Liver (tissue), 3 donors: ENCODE measurements around the gene OPHN1.

Source experiments
- FOXA1 ChIP-seq: IDR thresholded peaks from 2 replicates; pipeline ENCODE4 v1.6.1; 2016; ENCODE audit warnings: antibody characterized with exemption
- GABPA ChIP-seq, 2 donors: IDR thresholded peaks in 1 of 2; conservative IDR thresholded peaks in 1 of 2; 2 replicates each; pipeline ENCODE4 v1.6.1; 2016; ENCODE audit warnings: antibody characterized with exemption in 2 of 2, mild to moderate bottlenecking in 1 of 2, moderate library complexity in 1 of 2
- JUND ChIP-seq, 2 donors: IDR thresholded peaks; 2 replicates each; pipeline ENCODE4 v1.6.1; 2016; ENCODE audit warnings: antibody characterized with exemption in 2 of 2
- NR2F2 ChIP-seq: IDR thresholded peaks from 2 replicates; pipeline ENCODE4 v1.6.1; 2016; ENCODE audit warnings: antibody characterized with exemption
- RAD21 ChIP-seq, 2 donors: IDR thresholded peaks; 2 replicates each; pipeline ENCODE4 v1.6.1; 2016; ENCODE audit warnings: antibody characterized with exemption in 2 of 2, mild to moderate bottlenecking in 2 of 2
- SP1 ChIP-seq: IDR thresholded peaks from 2 replicates; pipeline ENCODE4 v1.6.1; 2018; ENCODE audit warnings: antibody characterized with exemption, mild to moderate bottlenecking
- TAF1 ChIP-seq: conservative IDR thresholded peaks from 2 replicates; pipeline ENCODE4 v1.6.1; 2016; ENCODE audit warnings: antibody characterized with exemption, mild to moderate bottlenecking
- YY1 ChIP-seq: IDR thresholded peaks from 2 replicates; pipeline ENCODE4 v1.6.1; 2016; ENCODE audit warnings: antibody characterized with exemption, mild to moderate bottlenecking
- TF ChIP-seq, protein P1 (sequence below): fragments of 150-350 bp; IDR thresholded peaks from 2 replicates; pipeline ENCODE4 v1.5.1; 2017; ENCODE audit warnings: improper control_type of control experiment, low read depth, low read length; ENCODE audit not compliant: missing input control
- TF ChIP-seq, protein P2 (sequence below): IDR thresholded peaks from 2 replicates; pipeline ENCODE4 v1.6.1; 2016; ENCODE audit warnings: antibody characterized with exemption
- TF ChIP-seq, protein P3 (sequence below): IDR thresholded peaks from 2 replicates; pipeline ENCODE4 v1.6.1; 2016; ENCODE audit warnings: antibody characterized with exemption
- TF ChIP-seq, protein P4 (sequence below): IDR thresholded peaks from 2 replicates; pipeline ENCODE4 v1.6.1; 2016; ENCODE audit warnings: antibody characterized with exemption, mild to moderate bottlenecking
- donor health status: healthy.
- donor health status: healthy.

DNA sequence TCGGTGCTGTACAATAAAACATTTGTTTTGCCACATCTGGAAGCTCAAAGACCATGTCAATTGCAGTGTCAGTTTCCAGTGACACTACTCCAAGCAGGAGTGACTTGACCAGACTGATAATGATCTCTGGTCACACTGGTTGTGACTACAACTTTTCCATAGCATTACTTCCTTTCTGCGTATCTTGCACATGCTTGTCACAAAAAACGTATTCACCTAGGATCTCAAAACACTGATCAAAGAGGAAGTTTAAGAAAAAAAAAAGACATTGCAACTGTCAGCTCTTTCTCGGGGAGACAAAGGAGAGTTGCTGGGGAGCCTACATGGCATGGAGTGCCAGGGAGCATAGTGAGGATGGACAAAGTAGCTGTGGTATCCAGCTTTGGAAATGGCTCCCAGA lies 60.6 kb downstream of the OPHN1 start:
- no peak for TF ChIP-seq JUND (IDR thresholded peaks at IDR 0.05)
- TF ChIP-seq, protein P1, sequence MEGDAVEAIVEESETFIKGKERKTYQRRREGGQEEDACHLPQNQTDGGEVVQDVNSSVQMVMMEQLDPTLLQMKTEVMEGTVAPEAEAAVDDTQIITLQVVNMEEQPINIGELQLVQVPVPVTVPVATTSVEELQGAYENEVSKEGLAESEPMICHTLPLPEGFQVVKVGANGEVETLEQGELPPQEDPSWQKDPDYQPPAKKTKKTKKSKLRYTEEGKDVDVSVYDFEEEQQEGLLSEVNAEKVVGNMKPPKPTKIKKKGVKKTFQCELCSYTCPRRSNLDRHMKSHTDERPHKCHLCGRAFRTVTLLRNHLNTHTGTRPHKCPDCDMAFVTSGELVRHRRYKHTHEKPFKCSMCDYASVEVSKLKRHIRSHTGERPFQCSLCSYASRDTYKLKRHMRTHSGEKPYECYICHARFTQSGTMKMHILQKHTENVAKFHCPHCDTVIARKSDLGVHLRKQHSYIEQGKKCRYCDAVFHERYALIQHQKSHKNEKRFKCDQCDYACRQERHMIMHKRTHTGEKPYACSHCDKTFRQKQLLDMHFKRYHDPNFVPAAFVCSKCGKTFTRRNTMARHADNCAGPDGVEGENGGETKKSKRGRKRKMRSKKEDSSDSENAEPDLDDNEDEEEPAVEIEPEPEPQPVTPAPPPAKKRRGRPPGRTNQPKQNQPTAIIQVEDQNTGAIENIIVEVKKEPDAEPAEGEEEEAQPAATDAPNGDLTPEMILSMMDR = no peak
- no peak for TF ChIP-seq YY1
- TF ChIP-seq SP1 = no peak
- TF ChIP-seq, protein P2, sequence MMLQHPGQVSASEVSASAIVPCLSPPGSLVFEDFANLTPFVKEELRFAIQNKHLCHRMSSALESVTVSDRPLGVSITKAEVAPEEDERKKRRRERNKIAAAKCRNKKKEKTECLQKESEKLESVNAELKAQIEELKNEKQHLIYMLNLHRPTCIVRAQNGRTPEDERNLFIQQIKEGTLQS = no peak
- TF ChIP-seq, protein P3, sequence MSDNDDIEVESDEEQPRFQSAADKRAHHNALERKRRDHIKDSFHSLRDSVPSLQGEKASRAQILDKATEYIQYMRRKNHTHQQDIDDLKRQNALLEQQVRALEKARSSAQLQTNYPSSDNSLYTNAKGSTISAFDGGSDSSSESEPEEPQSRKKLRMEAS = no peak
- TF ChIP-seq FOXA1 = no peak
- TF ChIP-seq, protein P4, sequence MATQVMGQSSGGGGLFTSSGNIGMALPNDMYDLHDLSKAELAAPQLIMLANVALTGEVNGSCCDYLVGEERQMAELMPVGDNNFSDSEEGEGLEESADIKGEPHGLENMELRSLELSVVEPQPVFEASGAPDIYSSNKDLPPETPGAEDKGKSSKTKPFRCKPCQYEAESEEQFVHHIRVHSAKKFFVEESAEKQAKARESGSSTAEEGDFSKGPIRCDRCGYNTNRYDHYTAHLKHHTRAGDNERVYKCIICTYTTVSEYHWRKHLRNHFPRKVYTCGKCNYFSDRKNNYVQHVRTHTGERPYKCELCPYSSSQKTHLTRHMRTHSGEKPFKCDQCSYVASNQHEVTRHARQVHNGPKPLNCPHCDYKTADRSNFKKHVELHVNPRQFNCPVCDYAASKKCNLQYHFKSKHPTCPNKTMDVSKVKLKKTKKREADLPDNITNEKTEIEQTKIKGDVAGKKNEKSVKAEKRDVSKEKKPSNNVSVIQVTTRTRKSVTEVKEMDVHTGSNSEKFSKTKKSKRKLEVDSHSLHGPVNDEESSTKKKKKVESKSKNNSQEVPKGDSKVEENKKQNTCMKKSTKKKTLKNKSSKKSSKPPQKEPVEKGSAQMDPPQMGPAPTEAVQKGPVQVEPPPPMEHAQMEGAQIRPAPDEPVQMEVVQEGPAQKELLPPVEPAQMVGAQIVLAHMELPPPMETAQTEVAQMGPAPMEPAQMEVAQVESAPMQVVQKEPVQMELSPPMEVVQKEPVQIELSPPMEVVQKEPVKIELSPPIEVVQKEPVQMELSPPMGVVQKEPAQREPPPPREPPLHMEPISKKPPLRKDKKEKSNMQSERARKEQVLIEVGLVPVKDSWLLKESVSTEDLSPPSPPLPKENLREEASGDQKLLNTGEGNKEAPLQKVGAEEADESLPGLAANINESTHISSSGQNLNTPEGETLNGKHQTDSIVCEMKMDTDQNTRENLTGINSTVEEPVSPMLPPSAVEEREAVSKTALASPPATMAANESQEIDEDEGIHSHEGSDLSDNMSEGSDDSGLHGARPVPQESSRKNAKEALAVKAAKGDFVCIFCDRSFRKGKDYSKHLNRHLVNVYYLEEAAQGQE = no peak
- no peak for TF ChIP-seq NR2F2
- TF ChIP-seq RAD21 (IDR thresholded peaks at IDR 0.05) = no peak
- no peak for TF ChIP-seq TAF1
- TF ChIP-seq GABPA (IDR thresholded peaks at IDR 0.05 in 1 of 2, conservative IDR thresholded peaks at IDR 0.05 in 1 of 2) = no peak
